ENCODE results near the gene ORC6. TPM values are rescaled to one million over a fixed set of nuclear protein-coding genes. Genes with fewer than 3 reads are reported as not detected.

ORC6 gene
- total RNA-seq, 1 experiment from 2014 or later, result 95.1 TPM

GRCh38 chr16:46706642-46707041 is 17.2 kb downstream of the ORC6 start:
- ChIA-PET POLR2A (ENCODE audit: low non-redundant PET) (no interaction called here), CTCF (no interaction called here)
- Histone ChIP-seq H3K27me3 (replicated peaks; ENCODE audit: insufficient read depth, low read depth, low read length, poor library complexity) (no peaks in the 10 kb centered on the region), H3K9me3 (ENCODE audit: low read depth, low read length, poor library complexity, severe bottlenecking) (no peaks in the 10 kb centered on the region), H3K4me3 (ENCODE audit: low read depth, low read length, poor library complexity, severe bottlenecking) (no peak overlapping the region), H3K36me3 (ENCODE audit: insufficient read depth, low read length, poor library complexity, severe bottlenecking) (no peaks in the 10 kb centered on the region), H3K27ac (ENCODE audit: low read depth, low read length, poor library complexity, severe bottlenecking) (no peak overlapping the region), H3K4me1 (ENCODE audit: insufficient read depth, low read length, poor library complexity, severe bottlenecking) (no peaks in the 10 kb centered on the region)
- intact Hi-C loops (cut with micrococcal nuclease; ENCODE audit: unreplicated experiment), result no loop called here
- BruUV-seq (replicated peaks), result no TSS peak
- no peak for TF ChIP-seq EZH2 (IDR thresholded peaks at IDR 0.05; ENCODE audit: borderline replicate concordance, low read depth, low read length, poor library complexity, severe bottlenecking)
- TF ChIP-seq, protein P1, sequence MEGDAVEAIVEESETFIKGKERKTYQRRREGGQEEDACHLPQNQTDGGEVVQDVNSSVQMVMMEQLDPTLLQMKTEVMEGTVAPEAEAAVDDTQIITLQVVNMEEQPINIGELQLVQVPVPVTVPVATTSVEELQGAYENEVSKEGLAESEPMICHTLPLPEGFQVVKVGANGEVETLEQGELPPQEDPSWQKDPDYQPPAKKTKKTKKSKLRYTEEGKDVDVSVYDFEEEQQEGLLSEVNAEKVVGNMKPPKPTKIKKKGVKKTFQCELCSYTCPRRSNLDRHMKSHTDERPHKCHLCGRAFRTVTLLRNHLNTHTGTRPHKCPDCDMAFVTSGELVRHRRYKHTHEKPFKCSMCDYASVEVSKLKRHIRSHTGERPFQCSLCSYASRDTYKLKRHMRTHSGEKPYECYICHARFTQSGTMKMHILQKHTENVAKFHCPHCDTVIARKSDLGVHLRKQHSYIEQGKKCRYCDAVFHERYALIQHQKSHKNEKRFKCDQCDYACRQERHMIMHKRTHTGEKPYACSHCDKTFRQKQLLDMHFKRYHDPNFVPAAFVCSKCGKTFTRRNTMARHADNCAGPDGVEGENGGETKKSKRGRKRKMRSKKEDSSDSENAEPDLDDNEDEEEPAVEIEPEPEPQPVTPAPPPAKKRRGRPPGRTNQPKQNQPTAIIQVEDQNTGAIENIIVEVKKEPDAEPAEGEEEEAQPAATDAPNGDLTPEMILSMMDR (conservative IDR thresholded peaks at IDR 0.05; ENCODE audit: low read depth, low read length), result no peak
- DNase-seq (ENCODE audit: low spot score), result no peak

DNA sequence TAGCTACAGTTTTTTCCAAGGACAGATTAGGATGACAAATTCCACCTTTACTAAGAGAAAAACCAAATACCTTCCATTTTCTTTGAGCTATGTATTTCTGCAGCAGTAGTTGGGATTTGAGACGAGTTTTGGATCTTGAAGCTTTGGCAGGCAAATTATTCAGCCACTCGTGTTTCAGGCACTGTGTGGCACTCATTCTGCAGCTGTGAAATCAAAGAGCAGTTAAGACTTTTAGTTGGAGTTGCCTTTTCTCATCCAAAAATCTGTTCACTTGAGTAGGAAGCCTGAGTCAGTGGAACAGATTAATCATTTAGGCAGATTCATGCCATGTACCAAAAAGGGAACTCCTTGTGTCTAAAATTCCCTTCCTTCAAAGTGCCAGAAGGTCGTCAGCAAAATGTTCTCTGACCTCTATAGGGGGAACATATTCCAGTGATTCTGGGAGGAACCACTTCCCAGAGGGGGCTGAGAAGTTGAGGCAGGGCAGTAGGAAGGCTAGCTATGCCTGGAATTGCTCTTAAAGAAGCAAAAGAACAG is 20.1 kb downstream of the ORC6 start:
- Histone ChIP-seq H3K27me3 (replicated peaks; ENCODE audit: insufficient read depth, low read depth, low read length, poor library complexity) (no peaks in the 10 kb centered on the region), H3K36me3 (ENCODE audit: insufficient read depth, low read length, poor library complexity, severe bottlenecking) (no peaks in the 10 kb centered on the region), H3K27ac (ENCODE audit: low read depth, low read length, poor library complexity, severe bottlenecking) (no peak overlapping the region), H3K4me3 (ENCODE audit: low read depth, low read length, poor library complexity, severe bottlenecking) (no peak overlapping the region), H3K9me3 (ENCODE audit: low read depth, low read length, poor library complexity, severe bottlenecking) (no peaks in the 10 kb centered on the region), H3K4me1 (ENCODE audit: insufficient read depth, low read length, poor library complexity, severe bottlenecking) (no peaks in the 10 kb centered on the region)
- ChIA-PET CTCF (no interaction called here), POLR2A (ENCODE audit: low non-redundant PET) (no interaction called here)
- intact Hi-C loops (cut with micrococcal nuclease; ENCODE audit: unreplicated experiment), result no loop called here
- DNase-seq (ENCODE audit: low spot score), result no peak
- no peak for TF ChIP-seq EZH2 (IDR thresholded peaks at IDR 0.05; ENCODE audit: borderline replicate concordance, low read depth, low read length, poor library complexity, severe bottlenecking)
- TF ChIP-seq, protein P1 (conservative IDR thresholded peaks at IDR 0.05; ENCODE audit: low read depth, low read length), result no peak
- BruUV-seq (replicated peaks), result no TSS peak

DNA sequence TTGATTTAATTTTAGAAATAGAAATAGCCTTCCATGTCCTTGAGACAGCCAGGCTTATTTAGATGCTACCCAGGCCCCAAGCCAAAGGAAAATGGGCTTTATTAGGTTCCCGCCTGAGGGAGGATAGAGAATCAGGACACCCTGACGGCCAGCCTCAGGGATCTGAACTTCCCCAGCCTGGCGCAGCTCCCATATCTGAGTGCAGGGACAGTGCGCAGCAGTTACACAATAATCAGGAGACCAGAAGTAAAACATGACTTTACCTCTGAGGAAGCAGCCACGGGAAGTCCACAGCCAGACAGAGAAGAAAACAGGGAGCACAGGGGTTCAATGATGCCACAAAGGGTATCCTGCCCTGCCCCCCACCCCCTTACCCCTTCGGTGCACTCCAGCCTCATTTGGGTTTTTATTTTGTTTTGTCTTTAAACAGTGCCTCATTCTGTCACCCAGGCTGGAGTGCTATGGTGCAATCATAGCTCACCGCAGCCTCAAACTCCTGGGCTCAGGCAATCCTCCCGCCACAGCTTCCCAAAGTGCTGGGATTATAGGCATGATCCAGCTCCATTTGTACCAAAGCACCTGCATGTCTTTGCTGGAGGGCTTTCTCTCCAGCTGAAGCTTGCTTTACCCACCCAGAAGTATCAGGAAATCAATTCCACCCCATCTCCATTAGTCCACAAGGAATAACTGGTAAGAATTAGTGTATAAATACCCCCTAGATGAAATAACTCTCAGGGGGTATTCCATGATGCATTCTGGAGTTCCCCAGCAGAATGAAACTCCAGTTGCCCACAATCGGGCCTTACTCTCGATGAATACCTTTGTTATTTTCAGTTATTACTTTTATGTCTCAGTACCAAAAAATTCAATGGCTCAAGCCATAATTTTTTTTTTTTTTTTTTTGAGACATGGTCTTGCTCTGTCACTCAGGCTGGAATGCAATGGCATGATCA is 21.9 kb downstream of the ORC6 start:
- H3K4me3 ChIP-seq (ENCODE audit: low read depth, low read length, poor library complexity, severe bottlenecking), result no peak overlapping the region
- H3K36me3 ChIP-seq (ENCODE audit: insufficient read depth, low read length, poor library complexity, severe bottlenecking), result no peaks in the 10 kb centered on the region
- no peaks in the 10 kb centered on the region for H3K27me3 ChIP-seq (replicated peaks; ENCODE audit: insufficient read depth, low read depth, low read length, poor library complexity)
- BruUV-seq (replicated peaks), result no TSS peak
- no peaks in the 10 kb centered on the region for H3K4me1 ChIP-seq (ENCODE audit: insufficient read depth, low read length, poor library complexity, severe bottlenecking)
- CTCF ChIA-PET, result no interaction called here
- H3K27ac ChIP-seq (ENCODE audit: low read depth, low read length, poor library complexity, severe bottlenecking), result no peak overlapping the region
- H3K9me3 ChIP-seq (ENCODE audit: low read depth, low read length, poor library complexity, severe bottlenecking), result no peaks in the 10 kb centered on the region
- TF ChIP-seq, protein P1 (conservative IDR thresholded peaks at IDR 0.05; ENCODE audit: low read depth, low read length), result no peak
- no peak for TF ChIP-seq EZH2 (IDR thresholded peaks at IDR 0.05; ENCODE audit: borderline replicate concordance, low read depth, low read length, poor library complexity, severe bottlenecking)
- intact Hi-C loops (cut with micrococcal nuclease; ENCODE audit: unreplicated experiment), result no loop called here
- no peak for DNase-seq (ENCODE audit: low spot score)
- POLR2A ChIA-PET (ENCODE audit: low non-redundant PET), result no interaction called here

Data from A673 (cell line).